HG03521 (cell line): Measurements from ENCODE around the gene GRIA1.

Experiments
- ATAC-seq: cut with Tn5 transposase; IDR thresholded peaks from one replicate; pipeline ENCODE4 v1.9.1; 2021; ENCODE audit warnings: mild to moderate bottlenecking, moderate library complexity; ENCODE audit not compliant: unreplicated experiment

The GRIA1 gene

GRCh38 chr5:153654504-153655200 is 164.2 kb downstream of the GRIA1 start:
- no peak for ATAC-seq

- no peak for ATAC-seq
Measured at GRCh38 chr5:153655201-153655510, 164.7 kb downstream of the GRIA1 start.

GRCh38 chr5:153658149-153658548 is 167.7 kb downstream of the GRIA1 start:
- ATAC-seq, result no peak

- no peak for ATAC-seq
Measured at GRCh38 chr5:153658606-153659005, 168.1 kb downstream of the GRIA1 start.

- no peak for ATAC-seq
Measured at GRCh38 chr5:153659039-153659736, 168.7 kb downstream of the GRIA1 start.

GRCh38 chr5:153660919-153661318 is 170.4 kb downstream of the GRIA1 start:
- no peak for ATAC-seq

- ATAC-seq, result no peak
Measured at GRCh38 chr5:153661897-153662296, 171.4 kb downstream of the GRIA1 start.

GRCh38 chr5:153670101-153670500 is 179.6 kb downstream of the GRIA1 start:
- ATAC-seq, result no peak

- no peak for ATAC-seq
Measured at GRCh38 chr5:153671653-153672346, 181.3 kb downstream of the GRIA1 start.

GRCh38 chr5:153672347-153673090 is 182.0 kb downstream of the GRIA1 start:
- no peak for ATAC-seq

GRCh38 chr5:153674356-153674755 is 183.9 kb downstream of the GRIA1 start:
- no peak for ATAC-seq

- no peak for ATAC-seq
Measured at GRCh38 chr5:153676406-153676805, 185.9 kb downstream of the GRIA1 start.

- ATAC-seq, result no peak
Measured at GRCh38 chr5:153676821-153677220, 186.4 kb downstream of the GRIA1 start.

- no peak for ATAC-seq
Measured at GRCh38 chr5:153678617-153679329, 188.3 kb downstream of the GRIA1 start.

- no peak for ATAC-seq
Measured at GRCh38 chr5:153690236-153690635, 199.8 kb downstream of the GRIA1 start.

GRCh38 chr5:153696256-153696655 is 205.8 kb downstream of the GRIA1 start:
- no peak for ATAC-seq

GRCh38 chr5:153699035-153699434 is 208.6 kb downstream of the GRIA1 start:
- ATAC-seq, result no peak

GRCh38 chr5:153700940-153701339 is 210.5 kb downstream of the GRIA1 start:
- ATAC-seq, result no peak

GRCh38 chr5:153702265-153702664 is 211.8 kb downstream of the GRIA1 start:
- ATAC-seq, result no peak

- no peak for ATAC-seq
Measured at GRCh38 chr5:153704110-153704509, 213.6 kb downstream of the GRIA1 start.

- no peak for ATAC-seq
Measured at GRCh38 chr5:153707626-153708025, 217.2 kb downstream of the GRIA1 start.
